Right lobe of liver (tissue), 4 donors: ENCODE data around the gene RNF146.

Experiments used
- CTCF ChIP-seq, 4 donors: fragments of 200-600 bp in 3 of 4; fragments of 450-650 bp in 1 of 4; IDR thresholded peaks; one replicate each; pipeline versions ENCODE4 v1.5.1 to v1.8.0; 2016 to 2022; ENCODE audit warnings: antibody characterized with exemption in 4 of 4, mild to moderate bottlenecking in 2 of 4
- POLR2A ChIP-seq: fragments of 450-650 bp; IDR thresholded peaks from one replicate; pipeline ENCODE4 v1.6.1; 2017; ENCODE audit warnings: antibody characterized with exemption, mild to moderate bottlenecking
- donor health status: DM: no; HTN: no; CAD: no.
- donor health status: DM: no; HTN: no; CAD: no.
- donor health status: DM: no; HTN: yes; CAD: no.

GRCh38 chr6:127225497-127225896 is 41.2 kb upstream of the RNF146 start:
- TF ChIP-seq CTCF (IDR thresholded peaks at IDR 0.05) (no peak), POLR2A (no peak)
